Mucosa of descending colon (tissue), 3 donors: Measurements from ENCODE around the gene ZSWIM6. TPM values are rescaled to one million over a fixed set of nuclear protein-coding genes. Genes with fewer than 3 reads are reported as not detected.

Experiments
- ATAC-seq: fragments of 200-7000 bp; cut with Tn5 transposase; one replicate; pipeline ENCODE4 v1.9.1; 2020; ENCODE audit warnings: mild to moderate bottlenecking, moderate library complexity
- DNase-seq, 3 donors: peaks; one replicate each; pipeline ENCODE4 v3.0.0-alpha.2; 2020
- H3K36me3 ChIP-seq: fragments of 200-600 bp; one replicate; pipeline ENCODE4 v1.8.0; 2021; ENCODE audit warnings: low read depth, mild to moderate bottlenecking
- H3K4me1 ChIP-seq: fragments of 200-600 bp; one replicate; pipeline ENCODE4 v1.8.0; 2021; ENCODE audit warnings: low read depth, mild to moderate bottlenecking
- H3K4me3 ChIP-seq: fragments of 200-600 bp; one replicate; pipeline ENCODE4 v1.8.0; 2021; ENCODE audit warnings: mild to moderate bottlenecking
- H3K9me3 ChIP-seq: fragments of 200-600 bp; one replicate; pipeline ENCODE4 v1.8.0; 2021; ENCODE audit warnings: mild to moderate bottlenecking
- CTCF ChIP-seq: fragments of 200-600 bp; IDR thresholded peaks from one replicate; pipeline ENCODE4 v1.8.0; 2022; ENCODE audit warnings: antibody characterized with exemption, mild to moderate bottlenecking
- intact Hi-C, 2 donors: fragments of 100-400 bp; cut with DNase I in 1 of 2; cut with micrococcal nuclease in 1 of 2; formaldehyde crosslinking; loops; one replicate each; pipeline versions ENCODE4 v1.11.0 to v1.11.1; 2022; cut with DNase I, micrococcal nuclease
- total RNA-seq, 3 donors: library from RNA; stranded (reverse); fragmentation: NEBNext Ultra II Directional in 2 of 3; extraction: Animal tissue kit (Norgen Biotek cat#: 25700) in 2 of 3; gene quantifications; one replicate each; pipeline versions ENCODE4 v1.2.1 to v1.2.4, GENCODE V29; 2021 to 2023
- donor health status: DM: no; HTN: no; CAD: no; lungs with moderate emphysema.
- donor health status: DM: no; HTN: no; CAD: no.
- donor health status: DM: no; HTN: yes; CAD: no.

ZSWIM6 gene
- total RNA-seq, 3 donors from 2014 or later = 26.2 to 39.4 (median 27.8) TPM

- H3K4me1 ChIP-seq = no peaks in the 10 kb centered on the region
- no peaks in the 10 kb centered on the region for H3K36me3 ChIP-seq
- no peaks in the 10 kb centered on the region for H3K9me3 ChIP-seq
- no peak overlapping the region for H3K4me3 ChIP-seq
- no peak for DNase-seq
- ATAC-seq = peak; percentile 45
- intact Hi-C loops = no loop called here
- no peak for TF ChIP-seq CTCF
Measured at GRCh38 chr5:61357745-61358144, 25.7 kb downstream of the ZSWIM6 start.

- Histone ChIP-seq H3K9me3 (no peaks in the 10 kb centered on the region), H3K4me1 (no peaks in the 10 kb centered on the region), H3K36me3 (no peaks in the 10 kb centered on the region), H3K4me3 (no peak overlapping the region)
- TF ChIP-seq CTCF = no peak
- ATAC-seq (peak; percentile 36), DNase-seq (no peak)
- intact Hi-C loops = no loop called here
Measured at GRCh38 chr5:61362796-61363368, 30.8 kb downstream of the ZSWIM6 start.

- ATAC-seq = no peak
- TF ChIP-seq CTCF = no peak
- no peak overlapping the region for H3K4me3 ChIP-seq
- H3K9me3 ChIP-seq = no peaks in the 10 kb centered on the region
- no peaks in the 10 kb centered on the region for H3K4me1 ChIP-seq
- DNase-seq = no peak
- intact Hi-C loops = no loop called here
- H3K36me3 ChIP-seq = no peaks in the 10 kb centered on the region
Measured at GRCh38 chr5:61363401-61364114, 31.5 kb downstream of the ZSWIM6 start.

- Histone ChIP-seq H3K36me3 (no peaks in the 10 kb centered on the region), H3K9me3 (no peaks in the 10 kb centered on the region), H3K4me3 (no peak overlapping the region), H3K4me1 (peaks cover 5% of the 10 kb centered on the region)
- TF ChIP-seq CTCF = no peak
- ATAC-seq (no peak), DNase-seq (no peak)
- intact Hi-C loops = no loop called here
Measured at GRCh38 chr5:61366497-61367240, 34.6 kb downstream of the ZSWIM6 start.

GRCh38 chr5:61370506-61370905, 38.4 kb downstream of the ZSWIM6 start:
- ATAC-seq (peak; percentile 89), DNase-seq (peak in 1 of 3 donors; percentile 77)
- intact Hi-C loops = no loop called here
- Histone ChIP-seq H3K4me3 (no peak overlapping the region), H3K9me3 (no peaks in the 10 kb centered on the region), H3K36me3 (no peaks in the 10 kb centered on the region), H3K4me1 (peaks cover 5% of the 10 kb centered on the region)
- TF ChIP-seq CTCF = no peak
